RWPE2 (cell line): ENCODE measurements around the gene TNK2.

Experiments used
- ATAC-seq: fragments of 200-7000 bp; cut with Tn5 transposase; 3 replicates; pipeline ENCODE4 v1.9.1; 2021; ENCODE audit warnings: low read depth
- DNase-seq: peaks from one replicate; pipeline ENCODE4 v3.0.0-alpha.2; 2020; ENCODE audit warnings: low spot score
- H3K27ac ChIP-seq: fragments of 450-650 bp; 2 replicates; pipeline ENCODE4 v1.5.1; 2017; ENCODE audit warnings: mild to moderate bottlenecking; ENCODE audit not compliant: poor library complexity, severe bottlenecking
- H3K27me3 ChIP-seq: fragments of 250-450 bp; sonication (Bioruptor Pico); 2 replicates; pipeline ENCODE4 v1.5.1; 2021; ENCODE audit warnings: mild to moderate bottlenecking, moderate library complexity; ENCODE audit not compliant: insufficient read depth, poor library complexity, severe bottlenecking
- H3K36me3 ChIP-seq: fragments of 250-450 bp; sonication (Bioruptor Pico); 2 replicates; pipeline ENCODE4 v1.5.1; 2020; ENCODE audit warnings: low read depth, mild to moderate bottlenecking, moderate library complexity
- H3K4me1 ChIP-seq: fragments of 250-450 bp; sonication (Bioruptor Pico); 2 replicates; pipeline ENCODE4 v1.5.1; 2021; ENCODE audit warnings: mild to moderate bottlenecking, moderate library complexity; ENCODE audit not compliant: insufficient read depth, poor library complexity, severe bottlenecking
- H3K4me3 ChIP-seq: fragments of 250-450 bp; sonication (Bioruptor Pico); 2 replicates; pipeline ENCODE4 v1.5.1; 2021; ENCODE audit warnings: mild to moderate bottlenecking, moderate library complexity; ENCODE audit not compliant: severe bottlenecking
- H3K9me3 ChIP-seq: fragments of 250-450 bp; sonication (Bioruptor Pico); 2 replicates; pipeline ENCODE4 v1.5.1; 2021; ENCODE audit warnings: mild to moderate bottlenecking, moderate library complexity; ENCODE audit not compliant: severe bottlenecking
- TF ChIP-seq, protein P1 (sequence below): fragments of 450-650 bp; IDR thresholded peaks from one replicate; pipeline ENCODE4 v1.5.1; 2017; ENCODE audit warnings: mild to moderate bottlenecking, moderate library complexity; ENCODE audit not compliant: poor library complexity, severe bottlenecking

Gene TNK2

DNA sequence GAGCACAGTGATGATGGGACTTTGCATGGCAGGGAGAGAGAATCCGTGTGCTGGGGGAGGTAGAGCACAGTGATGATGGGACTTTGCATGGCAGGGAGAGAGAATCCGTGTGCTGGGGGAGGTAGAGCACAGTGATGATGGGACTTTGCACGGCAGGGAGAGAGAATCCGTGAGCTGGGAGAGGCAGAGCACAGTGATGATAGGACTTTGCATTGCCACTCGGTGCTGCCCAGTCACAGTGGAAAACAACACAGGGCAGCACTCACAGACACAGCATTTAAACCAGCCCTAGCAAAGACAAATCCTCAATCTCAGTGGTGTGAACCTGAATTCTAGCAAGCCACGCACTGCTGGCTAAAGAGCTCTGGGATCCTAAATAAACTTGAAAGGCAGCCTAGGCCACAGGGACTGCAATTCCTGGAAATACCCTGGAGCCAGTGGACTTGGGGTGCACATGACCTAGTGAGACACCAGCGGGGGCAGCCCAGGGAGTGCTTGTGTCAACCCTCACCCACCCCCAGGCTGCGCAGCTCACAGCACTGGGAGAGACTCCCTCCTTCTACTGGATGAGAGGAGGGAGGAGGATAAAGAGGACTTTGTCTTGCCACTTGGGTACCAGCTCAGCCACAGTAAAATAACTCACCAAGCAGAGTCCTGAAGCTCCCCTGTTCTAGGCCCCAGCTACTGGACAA lies 23.4 kb upstream of the TNK2 start:
- TF ChIP-seq, protein P1, sequence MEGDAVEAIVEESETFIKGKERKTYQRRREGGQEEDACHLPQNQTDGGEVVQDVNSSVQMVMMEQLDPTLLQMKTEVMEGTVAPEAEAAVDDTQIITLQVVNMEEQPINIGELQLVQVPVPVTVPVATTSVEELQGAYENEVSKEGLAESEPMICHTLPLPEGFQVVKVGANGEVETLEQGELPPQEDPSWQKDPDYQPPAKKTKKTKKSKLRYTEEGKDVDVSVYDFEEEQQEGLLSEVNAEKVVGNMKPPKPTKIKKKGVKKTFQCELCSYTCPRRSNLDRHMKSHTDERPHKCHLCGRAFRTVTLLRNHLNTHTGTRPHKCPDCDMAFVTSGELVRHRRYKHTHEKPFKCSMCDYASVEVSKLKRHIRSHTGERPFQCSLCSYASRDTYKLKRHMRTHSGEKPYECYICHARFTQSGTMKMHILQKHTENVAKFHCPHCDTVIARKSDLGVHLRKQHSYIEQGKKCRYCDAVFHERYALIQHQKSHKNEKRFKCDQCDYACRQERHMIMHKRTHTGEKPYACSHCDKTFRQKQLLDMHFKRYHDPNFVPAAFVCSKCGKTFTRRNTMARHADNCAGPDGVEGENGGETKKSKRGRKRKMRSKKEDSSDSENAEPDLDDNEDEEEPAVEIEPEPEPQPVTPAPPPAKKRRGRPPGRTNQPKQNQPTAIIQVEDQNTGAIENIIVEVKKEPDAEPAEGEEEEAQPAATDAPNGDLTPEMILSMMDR = no peak
- Histone ChIP-seq H3K27ac (no peak overlapping the region), H3K4me3 (no peak overlapping the region), H3K4me1 (no peaks in the 10 kb centered on the region), H3K36me3 (no peaks in the 10 kb centered on the region), H3K9me3 (no peaks in the 10 kb centered on the region), H3K27me3 (no peaks in the 10 kb centered on the region)
- no peak for ATAC-seq
- DNase-seq = no peak

DNA sequence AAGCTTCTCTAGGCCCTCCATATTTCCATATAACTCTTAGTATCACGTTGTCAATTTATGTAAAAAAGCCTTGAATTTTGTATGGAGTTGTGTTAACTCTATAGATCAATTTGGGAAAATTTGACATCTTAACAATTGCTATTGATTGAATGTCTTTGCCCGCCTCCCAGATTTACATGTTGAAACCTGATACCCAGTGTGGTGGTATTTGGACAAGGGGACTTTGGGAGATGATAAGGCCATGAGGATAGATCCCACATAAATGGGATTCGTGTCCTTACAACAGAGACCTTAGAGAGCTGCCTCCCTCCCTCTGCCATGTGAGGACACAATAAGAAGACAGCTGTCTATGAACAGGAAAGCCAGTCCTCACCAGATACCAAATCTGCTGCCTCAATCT lies 21.1 kb upstream of the TNK2 start:
- H3K27ac ChIP-seq = no peak overlapping the region

GRCh38 chr3:195921334-195921791 lies 13.0 kb upstream of the TNK2 start:
- no peaks in the 10 kb centered on the region for H3K36me3 ChIP-seq
- TF ChIP-seq, protein P1 = no peak
- no peaks in the 10 kb centered on the region for H3K27me3 ChIP-seq
- H3K4me1 ChIP-seq = peaks cover 3% of the 10 kb centered on the region
- ATAC-seq (no peak), DNase-seq (no peak)
- H3K27ac ChIP-seq = no peak overlapping the region
- H3K9me3 ChIP-seq = no peaks in the 10 kb centered on the region
- H3K4me3 ChIP-seq = no peak overlapping the region

More for the DNA sequence above, 21.1 kb upstream of the TNK2 start:
- TF ChIP-seq, protein P1 = no peak
- no peaks in the 10 kb centered on the region for H3K36me3 ChIP-seq
- H3K9me3 ChIP-seq = no peaks in the 10 kb centered on the region
- H3K4me1 ChIP-seq = no peaks in the 10 kb centered on the region
- DNase-seq (no peak), ATAC-seq (no peak)
- no peak overlapping the region for H3K4me3 ChIP-seq
- no peaks in the 10 kb centered on the region for H3K27me3 ChIP-seq

- no peak overlapping the region for H3K27ac ChIP-seq
- no peak for ATAC-seq
- peaks cover 21% of the 10 kb centered on the region for H3K4me1 ChIP-seq
- no peak overlapping the region for H3K4me3 ChIP-seq
- H3K27me3 ChIP-seq = no peaks in the 10 kb centered on the region
- H3K36me3 ChIP-seq = no peaks in the 10 kb centered on the region
- H3K9me3 ChIP-seq = no peaks in the 10 kb centered on the region
- TF ChIP-seq, protein P1 = no peak
- DNase-seq = no peak
Measured at GRCh38 chr3:195918176-195918575, 9.8 kb upstream of the TNK2 start.

DNA sequence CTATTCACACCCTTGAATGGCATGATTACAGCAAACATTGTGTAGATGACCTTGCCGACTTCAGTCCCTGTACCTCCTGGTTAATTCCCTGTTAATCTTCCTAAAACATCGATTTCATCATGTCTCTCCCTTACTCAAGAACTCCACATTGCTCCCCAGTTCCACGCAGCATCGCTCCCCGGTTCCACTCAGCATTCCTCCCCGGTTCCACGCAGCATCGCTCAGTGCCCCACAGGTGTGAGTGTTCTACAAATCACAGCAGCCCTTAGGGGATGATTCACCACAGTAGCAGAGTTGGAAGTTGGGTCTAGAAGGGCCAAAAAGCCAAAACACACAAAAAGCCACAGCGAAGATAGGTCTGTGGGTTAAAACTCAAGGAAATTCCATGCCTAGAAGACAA lies 8.6 kb upstream of the TNK2 start:
- H3K9me3 ChIP-seq = no peaks in the 10 kb centered on the region
- H3K36me3 ChIP-seq = no peaks in the 10 kb centered on the region
- DNase-seq (no peak), ATAC-seq (no peak)
- H3K4me3 ChIP-seq = no peak overlapping the region
- no peak overlapping the region for H3K27ac ChIP-seq
- TF ChIP-seq, protein P1 = no peak
- peaks cover 27% of the 10 kb centered on the region for H3K4me1 ChIP-seq
- H3K27me3 ChIP-seq = no peaks in the 10 kb centered on the region
